Loucy (cell line): ENCODE results near the gene LATS2.

Source experiments
- H2AFZ ChIP-seq: fragments of 200-600 bp; sonication (generic); 2 replicates; pipeline ENCODE4 v1.6.0; 2016; ENCODE audit warnings: antibody characterized with exemption, mild to moderate bottlenecking, low read length, moderate library complexity
- H3F3A ChIP-seq: fragments of 200-600 bp; 2 replicates; pipeline ENCODE4 v1.6.0; 2016; ENCODE audit warnings: antibody characterized with exemption, low read depth, mild to moderate bottlenecking
- H3K27me3 ChIP-seq: fragments of 200-600 bp; sonication (generic); 2 replicates; pipeline ENCODE4 v1.6.1; 2014; ENCODE audit warnings: low read length, mild to moderate bottlenecking; ENCODE audit not compliant: insufficient read depth, poor library complexity, severe bottlenecking
- H3K36me3 ChIP-seq: fragments of 200-600 bp; sonication (generic); 2 replicates; pipeline ENCODE4 v1.6.1; 2016; ENCODE audit warnings: low read length; ENCODE audit not compliant: insufficient read depth
- H3K4me1 ChIP-seq: fragments of 200-600 bp; sonication (generic); 2 replicates; pipeline ENCODE4 v1.5.1; 2014; ENCODE audit warnings: low read length, mild to moderate bottlenecking; ENCODE audit not compliant: insufficient read depth, poor library complexity, severe bottlenecking
- H3K4me2 ChIP-seq: fragments of 200-600 bp; sonication (generic); 2 replicates; pipeline ENCODE4 v1.6.0; 2014; ENCODE audit warnings: antibody characterized with exemption, low read length, low read depth, mild to moderate bottlenecking; ENCODE audit not compliant: poor library complexity, severe bottlenecking
- H3K4me3 ChIP-seq: fragments of 200-600 bp; sonication (generic); 2 replicates; pipeline ENCODE4 v1.5.1; 2014; ENCODE audit warnings: low read length, mild to moderate bottlenecking, mixed read lengths; ENCODE audit not compliant: poor library complexity, severe bottlenecking
- H3K79me2 ChIP-seq: fragments of 200-600 bp; sonication (generic); 2 replicates; pipeline ENCODE4 v1.6.1; 2014; ENCODE audit warnings: low read length; ENCODE audit not compliant: insufficient read depth
- H3K9ac ChIP-seq: fragments of 200-600 bp; sonication (generic); 2 replicates; pipeline ENCODE4 v1.6.0; 2014; ENCODE audit warnings: mild to moderate bottlenecking, low read depth, low read length, moderate library complexity; ENCODE audit not compliant: poor library complexity, severe bottlenecking
- H3K9me2 ChIP-seq: fragments of 200-600 bp; sonication (generic); replicated peaks from 2 replicates; pipeline ENCODE4 v1.6.1; 2016; ENCODE audit warnings: low read depth, low read length, mixed read lengths
- H3K9me3 ChIP-seq: fragments of 200-600 bp; sonication (generic); 2 replicates; pipeline ENCODE4 v1.6.1; 2014; ENCODE audit warnings: mild to moderate bottlenecking, antibody characterized with exemption, low read length, low read depth; ENCODE audit not compliant: insufficient read depth
- H4K20me1 ChIP-seq: fragments of 200-600 bp; sonication (generic); 2 replicates; pipeline ENCODE4 v1.6.0; 2014; ENCODE audit warnings: antibody characterized with exemption, low read length, mild to moderate bottlenecking; ENCODE audit not compliant: insufficient read depth, poor library complexity, severe bottlenecking
- CTCF ChIP-seq: fragments of 200-600 bp; sonication (generic); conservative IDR thresholded peaks from 2 replicates; pipeline ENCODE4 v1.5.1; 2014; ENCODE audit warnings: mild to moderate bottlenecking, antibody characterized with exemption, low read length
- EZH2phosphoT487 ChIP-seq: fragments of 200-600 bp; IDR thresholded peaks from 2 replicates; pipeline ENCODE4 v1.6.1; 2018; ENCODE audit warnings: antibody characterized with exemption, mild to moderate bottlenecking, moderate library complexity, borderline replicate concordance

Gene LATS2

GRCh38 chr13:21104199-21105019, 43.0 kb upstream of the LATS2 start:
- Histone ChIP-seq H3K27me3 (no peaks in the 10 kb centered on the region), H3F3A (no peaks in the 10 kb centered on the region), H3K9me3 (no peaks in the 10 kb centered on the region), H4K20me1 (no peaks in the 10 kb centered on the region), H3K9me2 (no peaks in the 10 kb centered on the region), H3K36me3 (no peaks in the 10 kb centered on the region), H3K9ac (no peak overlapping the region), H2AFZ (no peak overlapping the region), H3K79me2 (no peaks in the 10 kb centered on the region), H3K4me3 (no peak overlapping the region), H3K4me2 (no peak overlapping the region), H3K4me1 (no peaks in the 10 kb centered on the region)
- TF ChIP-seq EZH2phosphoT487: no peak
- TF ChIP-seq CTCF: no peak

- no peak overlapping the region for H3K4me3 ChIP-seq
- no peak overlapping the region for H3K4me2 ChIP-seq
- H3K9ac ChIP-seq: no peak overlapping the region
- H3K4me1 ChIP-seq: no peaks in the 10 kb centered on the region
- no peaks in the 10 kb centered on the region for H4K20me1 ChIP-seq
- H3K27me3 ChIP-seq: no peaks in the 10 kb centered on the region
- no peaks in the 10 kb centered on the region for H3F3A ChIP-seq
- H3K79me2 ChIP-seq: no peaks in the 10 kb centered on the region
- H3K9me3 ChIP-seq: no peaks in the 10 kb centered on the region
- H2AFZ ChIP-seq: no peak overlapping the region
- no peaks in the 10 kb centered on the region for H3K36me3 ChIP-seq
- no peaks in the 10 kb centered on the region for H3K9me2 ChIP-seq
- no peak for TF ChIP-seq EZH2phosphoT487
- TF ChIP-seq CTCF: no peak
These were observed 40.6 kb upstream of the LATS2 start for GRCh38 chr13:21101865-21102576.

- Histone ChIP-seq H3F3A (no peaks in the 10 kb centered on the region), H3K9ac (no peak overlapping the region), H3K4me3 (no peak overlapping the region), H3K4me1 (no peaks in the 10 kb centered on the region), H3K4me2 (no peak overlapping the region), H3K36me3 (no peaks in the 10 kb centered on the region), H2AFZ (no peak overlapping the region), H3K9me2 (no peaks in the 10 kb centered on the region), H3K79me2 (no peaks in the 10 kb centered on the region), H3K27me3 (no peaks in the 10 kb centered on the region), H4K20me1 (no peaks in the 10 kb centered on the region), H3K9me3 (no peaks in the 10 kb centered on the region)
- TF ChIP-seq CTCF (no peak), EZH2phosphoT487 (no peak)
These were observed 39.8 kb upstream of the LATS2 start for GRCh38 chr13:21100994-21101757.
